HEK293T (cell line): Measurements from ENCODE around the gene ZNF622.
"Not testable (repeated sequence)": the region's sequence is repeated elsewhere in the genome, so short reads cannot be mapped to it uniquely, and the experiment has no call there.

Experiments
- CTCF ChIA-PET: fragments of 350-600 bp; formaldehyde crosslinking; extraction: SDS; loops from one replicate; lab custom pipeline; 2021; ENCODE audit warnings: antibody characterized with exemption, inconsistent platforms; lab: Yijun Ruan, JAX
- POLR2A ChIA-PET: fragments of 350-600 bp; formaldehyde crosslinking; extraction: SDS; loops from one replicate; lab custom pipeline; 2020; ENCODE audit warnings: antibody characterized with exemption, inconsistent platforms; lab: Yijun Ruan, JAX
- DNase-seq: peaks from one replicate; pipeline ENCODE4 v3.0.0; 2012; ENCODE audit warnings: mixed read lengths; ENCODE audit errors: extremely low spot score
- ARNT ChIP-seq: fragments of 450-650 bp; IDR thresholded peaks from 2 replicates; pipeline ENCODE4 v1.6.1; 2017; ENCODE audit warnings: mild to moderate bottlenecking
- BHLHE40 ChIP-seq: fragments of 450-650 bp; IDR thresholded peaks from 2 replicates; pipeline ENCODE4 v1.6.1; 2016; ENCODE audit warnings: mild to moderate bottlenecking, moderate library complexity, borderline replicate concordance
- CTBP1 ChIP-seq: fragments of 450-650 bp; IDR thresholded peaks from 2 replicates; pipeline ENCODE4 v1.6.1; 2016; ENCODE audit warnings: borderline replicate concordance
- ELF4 ChIP-seq: fragments of 450-650 bp; IDR thresholded peaks from 2 replicates; pipeline ENCODE4 v1.6.1; 2017; ENCODE audit warnings: antibody characterized with exemption
- FOXA1 ChIP-seq: fragments of 450-650 bp; IDR thresholded peaks from 2 replicates; pipeline ENCODE4 v1.6.1; 2016; ENCODE audit warnings: mild to moderate bottlenecking
- FOXK2 ChIP-seq: fragments of 450-650 bp; IDR thresholded peaks from 2 replicates; pipeline ENCODE4 v1.6.1; 2016; ENCODE audit warnings: mild to moderate bottlenecking
- FOXM1 ChIP-seq: fragments of 450-650 bp; IDR thresholded peaks from 2 replicates; pipeline ENCODE4 v1.6.1; 2017; ENCODE audit warnings: mild to moderate bottlenecking, borderline replicate concordance
- HDGF ChIP-seq: fragments of 450-650 bp; IDR thresholded peaks from 2 replicates; pipeline ENCODE4 v1.6.1; 2017; ENCODE audit warnings: antibody characterized with exemption, borderline replicate concordance
- L3MBTL2 ChIP-seq: fragments of 450-650 bp; conservative IDR thresholded peaks from 2 replicates; pipeline ENCODE4 v1.6.1; 2016; ENCODE audit warnings: mild to moderate bottlenecking
- LEF1 ChIP-seq: fragments of 450-650 bp; IDR thresholded peaks from 2 replicates; pipeline ENCODE4 v1.6.1; 2017; ENCODE audit warnings: mild to moderate bottlenecking, borderline replicate concordance
- NFRKB ChIP-seq: fragments of 450-650 bp; IDR thresholded peaks from 2 replicates; pipeline ENCODE4 v1.6.1; 2016; ENCODE audit warnings: mild to moderate bottlenecking, moderate library complexity
- PKNOX1 ChIP-seq: fragments of 450-650 bp; IDR thresholded peaks from 2 replicates; pipeline ENCODE4 v1.6.1; 2016
- SP1 ChIP-seq: fragments of 450-650 bp; IDR thresholded peaks from 2 replicates; pipeline ENCODE4 v1.6.1; 2017
- SUZ12 ChIP-seq: fragments of 450-650 bp; IDR thresholded peaks from 2 replicates; pipeline ENCODE4 v1.6.1; 2016; ENCODE audit warnings: mild to moderate bottlenecking
- TARDBP ChIP-seq: fragments of 450-650 bp; IDR thresholded peaks from 2 replicates; pipeline ENCODE4 v1.6.1; 2016
- ZNF384 ChIP-seq: fragments of 450-650 bp; IDR thresholded peaks from 2 replicates; pipeline ENCODE4 v1.6.1; 2016

The ZNF622 gene

GRCh38 chr5:16482891-16483290, 17.3 kb upstream of the ZNF622 start:
- TF ChIP-seq L3MBTL2 (no peak), BHLHE40 (no peak), ELF4 (no peak), TARDBP (no peak), CTBP1 (no peak), NFRKB (no peak), SUZ12 (no peak), FOXA1 (no peak), LEF1 (no peak), SP1 (no peak), FOXM1 (no peak), FOXK2 (no peak)
- ChIA-PET CTCF (interaction anchor here (0.6 to 1.2 kb wide), 2 partner anchors 70 to 394 kb away, joined by 3 read pairs; no protein-coding TSS in a partner anchor), POLR2A (no interaction called here)
- no peak for DNase-seq

- ChIA-PET CTCF (interaction anchor here (0.7 kb wide), 1 partner anchor 186 kb away, joined by 3 read pairs; no protein-coding TSS in a partner anchor), POLR2A (no interaction called here)
- DNase-seq: no peak
- TF ChIP-seq BHLHE40 (no peak), PKNOX1 (no peak), FOXK2 (no peak), FOXM1 (no peak), CTBP1 (no peak), FOXA1 (no peak)
Measured at GRCh38 chr5:16480821-16481538, 15.4 kb upstream of the ZNF622 start.

- ChIA-PET CTCF (no interaction called here), POLR2A (no interaction called here)
- TF ChIP-seq CTBP1 (no peak), ELF4 (no peak), FOXA1 (no peak), TARDBP (no peak), L3MBTL2 (no peak), HDGF (no peak)
- no peak for DNase-seq
Measured at GRCh38 chr5:16480144-16480543, 14.5 kb upstream of the ZNF622 start.

- POLR2A ChIA-PET: no interaction called here
- CTCF ChIA-PET: interaction anchor here (0.9 kb wide), 1 partner anchor 75 kb away, joined by 3 read pairs; no protein-coding TSS in a partner anchor
- DNase-seq: no peak
- TF ChIP-seq FOXA1 (no peak), LEF1 (no peak)
Measured at GRCh38 chr5:16477541-16477940, 11.9 kb upstream of the ZNF622 start.

- DNase-seq, POLR2A ChIA-PET, CTCF ChIA-PET: not testable (repeated sequence)
Measured at GRCh38 chr5:16476417-16476816, 10.8 kb upstream of the ZNF622 start.

GRCh38 chr5:16471387-16471786, 5.8 kb upstream of the ZNF622 start:
- POLR2A ChIA-PET: no interaction called here
- DNase-seq: no peak
- TF ChIP-seq CTBP1 (no peak), SP1 (no peak), ELF4 (no peak), PKNOX1 (no peak), NFRKB (no peak), TARDBP (no peak), FOXM1 (no peak), ARNT (no peak), SUZ12 (no peak), BHLHE40 (no peak), LEF1 (no peak), L3MBTL2 (no peak), FOXA1 (no peak), HDGF (no peak)
- CTCF ChIA-PET: interaction anchor here (0.6 kb wide), 1 partner anchor 19 kb away, joined by 3 read pairs; no protein-coding TSS in a partner anchor

GRCh38 chr5:16467363-16468219, 2.0 kb upstream of the ZNF622 start:
- ChIA-PET POLR2A (no interaction called here), CTCF (interaction anchor here (1.0 to 1.2 kb wide), 2 partner anchors 11 to 16 kb away, joined by 3 to 6 read pairs; no protein-coding TSS in a partner anchor)
- TF ChIP-seq PKNOX1 (no peak), L3MBTL2 (no peak), ELF4 (no peak), FOXA1 (no peak), CTBP1 (no peak), BHLHE40 (no peak), FOXM1 (no peak), ZNF384 (no peak), NFRKB (no peak), SUZ12 (no peak), ARNT (no peak), SP1 (no peak), HDGF (no peak), FOXK2 (no peak), LEF1 (no peak), TARDBP (no peak)
- DNase-seq: no peak
